GM23338 (cell line): ENCODE data around the gene IGF1R. TPM values are rescaled to one million over a fixed set of nuclear protein-coding genes. Genes with fewer than 3 reads are reported as not detected.

Experiments
- ATAC-seq: fragments of 200-7000 bp; cut with Tn5 transposase; 3 replicates; pipeline ENCODE4 v1.9.1; 2020
- DNase-seq: peaks from one replicate; pipeline ENCODE4 v3.0.0-alpha.2; 2015; ENCODE audit warnings: low spot score
- H2AFZ ChIP-seq: fragments of 200-600 bp; sonication (generic); 2 replicates; pipeline ENCODE4 v1.8.0; 2016; ENCODE audit warnings: antibody characterized with exemption, mild to moderate bottlenecking, moderate library complexity
- H3F3A ChIP-seq: fragments of 200-600 bp; sonication (generic); replicated peaks from 2 replicates; pipeline ENCODE4 v1.8.0; 2017; ENCODE audit warnings: antibody characterized with exemption, mixed run types, low read depth
- H3K27ac ChIP-seq: fragments of 200-600 bp; sonication (generic); 2 replicates; pipeline ENCODE4 v1.6.1; 2016; ENCODE audit warnings: low read depth
- H3K27me3 ChIP-seq: fragments of 200-600 bp; sonication (generic); 2 replicates; pipeline ENCODE4 v1.8.0; 2016; ENCODE audit warnings: mild to moderate bottlenecking, mixed run types, moderate library complexity; ENCODE audit not compliant: insufficient read depth
- H3K36me3 ChIP-seq: fragments of 200-600 bp; sonication (generic); 2 replicates; pipeline ENCODE4 v1.8.0; 2016; ENCODE audit warnings: mild to moderate bottlenecking; ENCODE audit not compliant: insufficient read depth
- H3K4me1 ChIP-seq: fragments of 200-600 bp; sonication (generic); 2 replicates; pipeline ENCODE4 v1.8.0; 2016; ENCODE audit warnings: mild to moderate bottlenecking, moderate library complexity; ENCODE audit not compliant: insufficient read depth
- H3K4me2 ChIP-seq: fragments of 200-600 bp; sonication (generic); 2 replicates; pipeline ENCODE4 v1.7.1; 2017; ENCODE audit warnings: mixed run types
- H3K4me3 ChIP-seq: fragments of 200-600 bp; sonication (generic); 2 replicates; pipeline ENCODE4 v1.6.1; 2016; ENCODE audit warnings: mixed run types
- H3K79me2 ChIP-seq: fragments of 200-600 bp; sonication (generic); replicated peaks from 2 replicates; pipeline ENCODE4 v1.8.0; 2017; ENCODE audit warnings: mild to moderate bottlenecking; ENCODE audit not compliant: insufficient read depth
- H3K9me2 ChIP-seq: fragments of 200-600 bp; sonication (generic); 2 replicates; pipeline ENCODE4 v1.8.0; 2017; ENCODE audit not compliant: insufficient read depth
- H4K20me1 ChIP-seq: fragments of 200-600 bp; sonication (generic); replicated peaks from 2 replicates; pipeline ENCODE4 v1.8.0; 2017; ENCODE audit warnings: mild to moderate bottlenecking; ENCODE audit not compliant: insufficient read depth
- H3K27ac Mint-ChIP-seq: 2 replicates; pipeline ENCODE4 v1.8.0; 2020; ENCODE audit warnings: inconsistent platforms, mild to moderate bottlenecking, moderate library complexity, mixed read lengths
- H3K27me3 Mint-ChIP-seq: 3 replicates; pipeline ENCODE4 v1.8.0; 2022; ENCODE audit warnings: low read depth, mild to moderate bottlenecking, moderate library complexity, mixed read lengths, inconsistent platforms; ENCODE audit not compliant: insufficient read depth, poor library complexity
- H3K36me3 Mint-ChIP-seq: 3 replicates; pipeline ENCODE4 v1.8.0; 2021; ENCODE audit warnings: low read depth, mild to moderate bottlenecking, inconsistent platforms, moderate library complexity, mixed read lengths
- H3K4me1 Mint-ChIP-seq: 3 replicates; pipeline ENCODE4 v1.8.0; 2020; ENCODE audit warnings: mild to moderate bottlenecking, inconsistent platforms, mixed read lengths
- H3K4me3 Mint-ChIP-seq: 3 replicates; pipeline ENCODE4 v1.8.0; 2021; ENCODE audit warnings: moderate library complexity, mild to moderate bottlenecking, inconsistent platforms, mixed read lengths
- H3K9me3 Mint-ChIP-seq: 3 replicates; pipeline ENCODE4 v1.8.0; 2020; ENCODE audit warnings: moderate library complexity, mild to moderate bottlenecking, inconsistent platforms, mixed read lengths
- CREB1 ChIP-seq: fragments of 250-450 bp; sonication (Bioruptor Pico); IDR thresholded peaks from 2 replicates; pipeline ENCODE4 v1.5.0; 2020; ENCODE audit warnings: low read depth, mild to moderate bottlenecking, moderate library complexity
- EZH2 ChIP-seq: fragments of 200-600 bp; sonication (generic); IDR thresholded peaks from one replicate; pipeline ENCODE4 v1.8.0; 2017; ENCODE audit warnings: antibody characterized with exemption, mild to moderate bottlenecking, low read depth; ENCODE audit not compliant: unreplicated experiment
- STAT1 ChIP-seq: IDR thresholded peaks from one replicate; pipeline ENCODE4 v1.6.1; 2016; ENCODE audit warnings: antibody characterized with exemption; ENCODE audit not compliant: unreplicated experiment
- ZNF114 ChIP-seq: fragments of 250-450 bp; sonication (Bioruptor Pico); IDR thresholded peaks from 2 replicates; pipeline ENCODE4 v1.5.0; 2020; ENCODE audit warnings: mild to moderate bottlenecking, moderate library complexity
- polyA plus RNA-seq: library from polyadenylated mRNA; unstranded; fragments of >200 nt; fragmentation: Nextera tagmentation; extraction: Ambion mirVana; gene quantifications from 2 replicates; pipeline ENCODE4 v1.2.1, GENCODE V29; 2016
- total RNA-seq: library from RNA; depleted of rRNA; stranded (reverse); fragments of >200 nt; shearing (Covaris generic); gene quantifications from 2 replicates; pipeline ENCODE4 v1.2.3, GENCODE V29; 2014
- TF ChIP-seq, protein P1 (sequence below): fragments of 250-450 bp; sonication (Bioruptor Pico); IDR thresholded peaks from 2 replicates; pipeline ENCODE4 v1.5.0; 2020; ENCODE audit warnings: mild to moderate bottlenecking, moderate library complexity
- TF ChIP-seq, protein P2 (sequence below), 2 experiments: fragments of 200-600 bp in 1 of 2; sonication (generic) in 1 of 2; conservative IDR thresholded peaks; 2 replicates each; pipeline versions ENCODE4 v1.5.1 to v1.6.1; 2016 to 2017; ENCODE audit warnings: antibody characterized with exemption in 2 of 2, low read depth in 2 of 2, mild to moderate bottlenecking in 2 of 2, moderate library complexity in 1 of 2
- TF ChIP-seq, protein P3 (sequence below): IDR thresholded peaks from 2 replicates; pipeline ENCODE4 v1.6.1; 2016; ENCODE audit warnings: antibody characterized with exemption

IGF1R gene
- total and polyA plus RNA-seq, 2 experiments from 2014 or later = 20.4 to 92.2 TPM

DNA sequence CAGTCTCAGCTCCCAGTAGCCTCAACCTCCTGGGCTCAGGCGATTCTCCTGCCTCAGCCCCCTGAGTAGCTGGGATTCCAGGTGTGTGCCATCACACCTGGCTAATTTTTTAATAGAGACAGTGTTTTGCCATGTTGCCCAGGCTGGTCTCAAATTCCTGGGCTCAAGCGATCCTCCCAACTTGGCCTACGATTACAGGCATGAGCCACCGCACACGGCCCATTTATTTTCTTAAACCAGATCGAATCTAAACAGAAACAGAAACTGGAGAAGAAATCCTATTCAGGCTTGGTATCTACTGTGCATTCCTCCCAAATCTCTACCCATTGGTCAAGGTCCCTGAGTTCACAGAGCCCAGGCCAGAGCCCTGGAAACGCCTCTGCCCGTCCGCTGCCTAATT is 285.1 kb downstream of the IGF1R start (continued):
- TF ChIP-seq, protein P1, sequence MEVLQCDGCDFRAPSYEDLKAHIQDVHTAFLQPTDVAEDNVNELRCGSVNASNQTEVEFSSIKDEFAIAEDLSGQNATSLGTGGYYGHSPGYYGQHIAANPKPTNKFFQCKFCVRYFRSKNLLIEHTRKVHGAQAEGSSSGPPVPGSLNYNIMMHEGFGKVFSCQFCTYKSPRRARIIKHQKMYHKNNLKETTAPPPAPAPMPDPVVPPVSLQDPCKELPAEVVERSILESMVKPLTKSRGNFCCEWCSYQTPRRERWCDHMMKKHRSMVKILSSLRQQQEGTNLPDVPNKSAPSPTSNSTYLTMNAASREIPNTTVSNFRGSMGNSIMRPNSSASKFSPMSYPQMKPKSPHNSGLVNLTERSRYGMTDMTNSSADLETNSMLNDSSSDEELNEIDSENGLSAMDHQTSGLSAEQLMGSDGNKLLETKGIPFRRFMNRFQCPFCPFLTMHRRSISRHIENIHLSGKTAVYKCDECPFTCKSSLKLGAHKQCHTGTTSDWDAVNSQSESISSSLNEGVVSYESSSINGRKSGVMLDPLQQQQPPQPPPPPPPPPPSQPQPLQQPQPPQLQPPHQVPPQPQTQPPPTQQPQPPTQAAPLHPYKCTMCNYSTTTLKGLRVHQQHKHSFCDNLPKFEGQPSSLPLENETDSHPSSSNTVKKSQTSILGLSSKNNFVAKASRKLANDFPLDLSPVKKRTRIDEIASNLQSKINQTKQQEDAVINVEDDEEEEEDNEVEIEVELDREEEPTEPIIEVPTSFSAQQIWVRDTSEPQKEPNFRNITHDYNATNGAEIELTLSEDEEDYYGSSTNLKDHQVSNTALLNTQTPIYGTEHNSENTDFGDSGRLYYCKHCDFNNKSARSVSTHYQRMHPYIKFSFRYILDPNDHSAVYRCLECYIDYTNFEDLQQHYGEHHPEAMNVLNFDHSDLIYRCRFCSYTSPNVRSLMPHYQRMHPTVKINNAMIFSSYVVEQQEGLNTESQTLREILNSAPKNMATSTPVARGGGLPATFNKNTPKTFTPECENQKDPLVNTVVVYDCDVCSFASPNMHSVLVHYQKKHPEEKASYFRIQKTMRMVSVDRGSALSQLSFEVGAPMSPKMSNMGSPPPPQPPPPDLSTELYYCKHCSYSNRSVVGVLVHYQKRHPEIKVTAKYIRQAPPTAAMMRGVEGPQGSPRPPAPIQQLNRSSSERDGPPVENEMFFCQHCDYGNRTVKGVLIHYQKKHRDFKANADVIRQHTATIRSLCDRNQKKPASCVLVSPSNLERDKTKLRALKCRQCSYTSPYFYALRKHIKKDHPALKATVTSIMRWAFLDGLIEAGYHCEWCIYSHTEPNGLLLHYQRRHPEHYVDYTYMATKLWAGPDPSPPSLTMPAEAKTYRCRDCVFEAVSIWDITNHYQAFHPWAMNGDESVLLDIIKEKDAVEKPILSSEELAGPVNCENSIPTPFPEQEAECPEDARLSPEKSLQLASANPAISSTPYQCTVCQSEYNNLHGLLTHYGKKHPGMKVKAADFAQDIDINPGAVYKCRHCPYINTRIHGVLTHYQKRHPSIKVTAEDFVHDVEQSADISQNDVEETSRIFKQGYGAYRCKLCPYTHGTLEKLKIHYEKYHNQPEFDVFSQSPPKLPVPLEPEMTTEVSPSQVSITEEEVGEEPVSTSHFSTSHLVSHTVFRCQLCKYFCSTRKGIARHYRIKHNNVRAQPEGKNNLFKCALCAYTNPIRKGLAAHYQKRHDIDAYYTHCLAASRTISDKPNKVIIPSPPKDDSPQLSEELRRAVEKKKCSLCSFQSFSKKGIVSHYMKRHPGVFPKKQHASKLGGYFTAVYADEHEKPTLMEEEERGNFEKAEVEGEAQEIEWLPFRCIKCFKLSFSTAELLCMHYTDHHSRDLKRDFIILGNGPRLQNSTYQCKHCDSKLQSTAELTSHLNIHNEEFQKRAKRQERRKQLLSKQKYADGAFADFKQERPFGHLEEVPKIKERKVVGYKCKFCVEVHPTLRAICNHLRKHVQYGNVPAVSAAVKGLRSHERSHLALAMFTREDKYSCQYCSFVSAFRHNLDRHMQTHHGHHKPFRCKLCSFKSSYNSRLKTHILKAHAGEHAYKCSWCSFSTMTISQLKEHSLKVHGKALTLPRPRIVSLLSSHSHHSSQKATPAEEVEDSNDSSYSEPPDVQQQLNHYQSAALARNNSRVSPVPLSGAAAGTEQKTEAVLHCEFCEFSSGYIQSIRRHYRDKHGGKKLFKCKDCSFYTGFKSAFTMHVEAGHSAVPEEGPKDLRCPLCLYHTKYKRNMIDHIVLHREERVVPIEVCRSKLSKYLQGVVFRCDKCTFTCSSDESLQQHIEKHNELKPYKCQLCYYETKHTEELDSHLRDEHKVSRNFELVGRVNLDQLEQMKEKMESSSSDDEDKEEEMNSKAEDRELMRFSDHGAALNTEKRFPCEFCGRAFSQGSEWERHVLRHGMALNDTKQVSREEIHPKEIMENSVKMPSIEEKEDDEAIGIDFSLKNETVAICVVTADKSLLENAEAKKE = no peak
- no peak for TF ChIP-seq ZNF114 (CRISPR knock-in tag)
- TF ChIP-seq, protein P2, sequence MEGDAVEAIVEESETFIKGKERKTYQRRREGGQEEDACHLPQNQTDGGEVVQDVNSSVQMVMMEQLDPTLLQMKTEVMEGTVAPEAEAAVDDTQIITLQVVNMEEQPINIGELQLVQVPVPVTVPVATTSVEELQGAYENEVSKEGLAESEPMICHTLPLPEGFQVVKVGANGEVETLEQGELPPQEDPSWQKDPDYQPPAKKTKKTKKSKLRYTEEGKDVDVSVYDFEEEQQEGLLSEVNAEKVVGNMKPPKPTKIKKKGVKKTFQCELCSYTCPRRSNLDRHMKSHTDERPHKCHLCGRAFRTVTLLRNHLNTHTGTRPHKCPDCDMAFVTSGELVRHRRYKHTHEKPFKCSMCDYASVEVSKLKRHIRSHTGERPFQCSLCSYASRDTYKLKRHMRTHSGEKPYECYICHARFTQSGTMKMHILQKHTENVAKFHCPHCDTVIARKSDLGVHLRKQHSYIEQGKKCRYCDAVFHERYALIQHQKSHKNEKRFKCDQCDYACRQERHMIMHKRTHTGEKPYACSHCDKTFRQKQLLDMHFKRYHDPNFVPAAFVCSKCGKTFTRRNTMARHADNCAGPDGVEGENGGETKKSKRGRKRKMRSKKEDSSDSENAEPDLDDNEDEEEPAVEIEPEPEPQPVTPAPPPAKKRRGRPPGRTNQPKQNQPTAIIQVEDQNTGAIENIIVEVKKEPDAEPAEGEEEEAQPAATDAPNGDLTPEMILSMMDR (conservative IDR thresholded peaks at IDR 0.05; ENCODE audit: low read depth in 2 of 2) = no peak
- no peak for TF ChIP-seq EZH2
- no peak for TF ChIP-seq STAT1
- TF ChIP-seq CREB1 = no peak

DNA sequence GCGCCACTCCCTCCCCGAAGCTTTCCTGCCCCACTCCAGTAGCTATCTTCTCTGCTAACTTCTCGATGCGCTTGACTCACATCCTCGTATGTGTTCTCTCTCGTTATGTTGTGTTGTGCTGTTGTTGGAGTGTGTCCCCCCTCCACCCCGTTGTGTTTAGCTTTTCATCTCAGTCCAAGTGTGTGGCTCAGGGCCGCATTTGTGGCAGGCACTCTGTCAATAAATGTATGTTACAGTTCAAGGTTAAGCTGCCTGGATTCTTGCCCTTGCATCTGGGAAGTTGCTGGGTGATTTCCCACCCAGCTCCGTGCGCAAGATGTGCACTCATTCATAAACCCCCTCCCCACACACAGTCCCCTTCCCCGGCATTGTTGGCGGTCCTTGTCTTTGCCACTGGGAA is 287.4 kb downstream of the IGF1R start:
- Mint-ChIP-seq H3K27ac (peak overlapping the region; percentile 12; the same call in 1 of the 2 replicates), H3K4me1 (no peaks in the 10 kb centered on the region), H3K9me3 (no peaks in the 10 kb centered on the region), H3K4me3 (no peak overlapping the region), H3K36me3 (peaks cover 71% of the 10 kb centered on the region), H3K27me3 (no peaks in the 10 kb centered on the region)
- H4K20me1 ChIP-seq = peaks cover 4% of the 10 kb centered on the region; the same call in 1 of the 2 replicates
- no peaks in the 10 kb centered on the region for H3K27me3 ChIP-seq
- no peak overlapping the region for H3K4me3 ChIP-seq
- H3K4me1 ChIP-seq = no peaks in the 10 kb centered on the region
- H3K4me2 ChIP-seq = no peak overlapping the region
- DNase-seq (no peak), ATAC-seq (no peak)
- H3K27ac ChIP-seq = no peak overlapping the region
- H3F3A ChIP-seq = no peaks in the 10 kb centered on the region
- H2AFZ ChIP-seq = no peak overlapping the region
- H3K79me2 ChIP-seq = no peaks in the 10 kb centered on the region; the same call in 1 of the 2 replicates
- H3K36me3 ChIP-seq = peaks cover 36% of the 10 kb centered on the region
- H3K9me2 ChIP-seq = no peaks in the 10 kb centered on the region
- TF ChIP-seq, protein P3, sequence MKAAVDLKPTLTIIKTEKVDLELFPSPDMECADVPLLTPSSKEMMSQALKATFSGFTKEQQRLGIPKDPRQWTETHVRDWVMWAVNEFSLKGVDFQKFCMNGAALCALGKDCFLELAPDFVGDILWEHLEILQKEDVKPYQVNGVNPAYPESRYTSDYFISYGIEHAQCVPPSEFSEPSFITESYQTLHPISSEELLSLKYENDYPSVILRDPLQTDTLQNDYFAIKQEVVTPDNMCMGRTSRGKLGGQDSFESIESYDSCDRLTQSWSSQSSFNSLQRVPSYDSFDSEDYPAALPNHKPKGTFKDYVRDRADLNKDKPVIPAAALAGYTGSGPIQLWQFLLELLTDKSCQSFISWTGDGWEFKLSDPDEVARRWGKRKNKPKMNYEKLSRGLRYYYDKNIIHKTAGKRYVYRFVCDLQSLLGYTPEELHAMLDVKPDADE = no peak
- TF ChIP-seq, protein P1 = no peak
